Colon (tissue), 2 donors: ENCODE measurements around the gene MRPL1.
"Not testable (repeated sequence)": the region's sequence is repeated elsewhere in the genome, so short reads cannot be mapped to it uniquely, and the experiment has no call there.

Experiments used
- FAIRE-seq: peaks from 2 replicates; lab custom pipeline; 2012; peaks lifted over from hg19 to GRCh38; lab: Jason Lieb, UNC
- donor health status: control.
- donor health status: control.

Gene MRPL1

GRCh38 chr4:77982900-77983540, 120.4 kb downstream of the MRPL1 start:
- not testable (repeated sequence) for FAIRE-seq

GRCh38 chr4:77983612-77984311, 121.1 kb downstream of the MRPL1 start:
- FAIRE-seq = not testable (repeated sequence)

GRCh38 chr4:77989968-77990367, 127.3 kb downstream of the MRPL1 start:
- no peak for FAIRE-seq

- no peak for FAIRE-seq
These were observed 127.8 kb downstream of the MRPL1 start for GRCh38 chr4:77990456-77990855.

GRCh38 chr4:77990904-77991358, 128.3 kb downstream of the MRPL1 start:
- no peak for FAIRE-seq

- FAIRE-seq = no peak
These were observed 130.0 kb downstream of the MRPL1 start for GRCh38 chr4:77992581-77992980.

GRCh38 chr4:77994194-77994721, 131.6 kb downstream of the MRPL1 start:
- FAIRE-seq = no peak

- FAIRE-seq = no peak
These were observed 133.4 kb downstream of the MRPL1 start for GRCh38 chr4:77996076-77996475.

- FAIRE-seq = no peak
These were observed 138.9 kb downstream of the MRPL1 start for GRCh38 chr4:78001531-78001930.

GRCh38 chr4:78002260-78002659, 139.6 kb downstream of the MRPL1 start:
- FAIRE-seq = no peak
